Fibroblast of peridontal ligament (primary cell): Measurements from ENCODE around the gene GRAP.

Source experiments
- DNase-seq: peaks from one replicate; pipeline ENCODE4 v3.0.0-alpha.2; 2010; ENCODE audit errors: extremely low read depth

The GRAP gene

DNA sequence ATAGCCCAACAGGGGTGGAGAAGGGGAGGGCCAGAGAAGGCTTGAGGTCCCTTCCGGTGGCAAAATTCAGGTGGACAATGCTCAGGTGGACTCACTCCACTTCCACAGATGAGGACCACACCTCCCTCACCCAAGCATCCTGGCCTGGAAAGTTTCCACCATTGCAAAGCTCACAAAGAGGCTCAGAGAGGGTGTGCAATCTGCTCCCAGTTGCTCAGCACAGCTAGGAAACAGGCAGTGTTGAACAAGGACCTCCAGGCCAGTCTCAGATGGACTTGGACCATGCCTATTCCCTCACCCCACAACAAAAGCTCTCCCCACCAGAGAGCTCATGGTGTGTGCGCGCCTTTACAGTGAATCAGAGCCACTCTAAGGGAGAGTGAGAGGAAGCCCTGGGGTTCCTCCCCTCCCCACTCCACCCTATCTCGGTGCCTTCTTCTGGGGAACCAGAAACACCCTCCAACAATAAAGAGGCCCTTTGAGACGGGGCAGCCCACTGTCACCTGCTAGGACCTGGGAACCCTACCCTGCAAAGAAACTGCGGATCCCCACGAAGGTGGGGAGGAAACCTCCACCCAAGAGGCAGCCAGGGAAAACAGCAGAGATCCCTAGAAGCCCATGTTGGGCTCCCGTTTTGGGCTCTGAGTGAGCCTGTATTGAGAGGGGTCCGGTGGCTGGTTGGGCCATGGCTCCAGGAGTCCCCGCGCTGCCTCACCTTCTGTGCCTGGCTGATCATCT, 43.8 kb downstream of the GRAP start:
- DNase-seq = peak; percentile 13

DNA sequence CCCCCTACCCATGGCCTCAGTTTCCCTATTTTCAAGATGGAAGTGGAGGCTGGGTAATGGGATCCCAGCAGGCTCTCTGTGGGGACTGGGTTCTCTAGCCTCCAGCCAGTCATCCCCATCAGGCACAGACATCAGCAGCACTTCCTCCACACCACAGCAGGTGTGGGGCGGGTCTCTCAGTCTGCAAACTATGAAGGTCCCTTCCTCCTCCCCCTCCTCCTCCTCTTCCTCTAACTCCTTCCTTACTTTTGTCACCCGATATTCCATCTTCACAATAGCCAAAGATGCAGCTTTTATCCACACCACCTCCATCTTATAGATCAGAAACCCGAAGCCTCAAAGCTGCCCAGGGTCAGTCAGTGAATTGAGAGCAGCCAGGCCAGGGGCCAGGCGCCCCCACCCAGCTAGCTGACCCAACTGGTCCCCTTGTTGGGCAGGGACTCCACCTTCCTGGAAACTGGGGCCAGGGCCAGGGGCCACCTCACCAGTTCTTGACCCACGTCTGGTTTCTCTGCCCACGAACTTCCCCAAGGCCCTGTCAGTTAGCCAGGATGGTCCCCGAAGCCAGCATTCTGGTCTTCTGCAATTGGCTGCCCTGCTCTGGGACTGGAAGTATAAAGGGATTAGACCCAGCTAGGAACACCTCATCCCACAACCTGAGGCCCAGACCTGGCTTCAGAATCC, 44.7 kb downstream of the GRAP start:
- DNase-seq = no peak

DNA sequence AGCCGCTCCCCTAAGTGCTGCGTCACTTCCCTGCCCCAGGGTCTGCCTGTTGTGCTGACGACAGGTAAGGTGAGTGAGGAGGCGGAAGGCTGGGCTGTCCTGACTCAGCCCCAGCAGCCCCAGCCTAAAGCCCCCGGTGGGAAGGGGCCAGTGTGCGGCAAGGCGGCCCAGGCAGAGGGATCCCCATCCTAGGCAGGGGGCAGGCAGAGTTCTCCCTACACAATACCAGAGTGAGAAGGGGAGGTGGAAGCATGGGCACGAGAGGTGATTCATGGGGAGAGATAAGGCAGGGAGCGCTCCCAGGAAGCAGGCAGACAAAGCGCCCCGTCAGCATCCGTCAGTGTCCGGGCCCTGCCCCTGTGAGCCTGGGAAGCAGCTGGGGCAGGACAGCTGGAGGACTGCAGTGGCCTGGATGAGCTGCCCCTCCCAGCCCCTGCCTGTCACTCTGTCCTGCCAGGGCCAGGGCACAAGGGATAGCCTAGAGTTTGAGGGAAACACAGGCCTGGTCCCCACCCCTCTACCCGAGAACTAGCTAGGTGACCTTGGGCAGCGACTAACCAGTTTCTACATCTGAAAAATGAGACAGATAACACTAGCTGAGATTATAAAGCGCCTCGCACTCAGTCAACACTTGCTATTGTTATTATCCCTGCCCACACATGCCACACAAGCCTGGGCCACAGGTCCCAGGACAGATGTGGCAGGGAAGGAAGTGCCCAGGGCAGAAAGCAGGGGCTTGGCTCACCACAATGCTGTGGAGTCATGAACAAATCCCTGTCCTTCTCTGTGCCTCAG, 46.0 kb downstream of the GRAP start:
- no peak for DNase-seq

DNA sequence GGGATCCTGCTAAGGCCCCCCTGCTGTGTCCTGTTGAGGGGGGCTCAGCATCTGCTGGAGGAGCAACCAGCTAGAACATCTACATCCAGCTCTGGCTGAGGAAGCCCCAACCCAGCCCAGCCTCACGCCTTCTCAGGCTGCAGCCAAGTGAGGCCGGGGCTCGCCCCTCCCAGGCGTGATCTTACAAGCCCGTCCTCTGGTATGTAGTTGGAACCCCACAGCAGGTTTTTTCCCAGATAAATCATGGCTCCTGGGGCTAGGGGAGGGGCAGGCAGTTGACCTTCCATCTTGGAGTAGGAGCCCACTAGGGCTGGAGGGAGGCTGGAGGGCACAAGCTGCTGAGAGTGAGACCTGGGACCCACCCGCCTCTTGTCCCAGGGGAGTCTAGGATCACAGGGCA, 46.8 kb downstream of the GRAP start:
- no peak for DNase-seq

DNA sequence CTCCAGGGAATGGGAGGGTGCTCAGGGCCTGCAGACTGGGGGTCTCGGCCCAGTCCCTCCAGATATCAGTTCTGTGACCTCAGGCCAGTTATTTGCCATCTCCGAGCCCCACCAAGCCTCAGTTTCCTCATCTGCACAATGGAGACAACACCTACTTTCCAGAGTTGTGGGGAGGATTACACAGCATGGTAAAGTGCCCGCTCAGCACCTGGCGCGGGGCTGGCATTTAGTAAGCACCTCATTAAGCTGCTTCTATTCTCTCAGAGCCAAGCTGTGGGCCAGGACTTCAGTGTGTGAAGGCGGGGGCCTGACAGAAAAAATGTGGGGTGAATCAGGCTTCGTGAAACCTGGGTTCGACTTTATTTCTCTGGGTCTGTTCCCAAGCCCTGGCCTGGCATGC, 47.4 kb downstream of the GRAP start:
- DNase-seq = no peak

DNA sequence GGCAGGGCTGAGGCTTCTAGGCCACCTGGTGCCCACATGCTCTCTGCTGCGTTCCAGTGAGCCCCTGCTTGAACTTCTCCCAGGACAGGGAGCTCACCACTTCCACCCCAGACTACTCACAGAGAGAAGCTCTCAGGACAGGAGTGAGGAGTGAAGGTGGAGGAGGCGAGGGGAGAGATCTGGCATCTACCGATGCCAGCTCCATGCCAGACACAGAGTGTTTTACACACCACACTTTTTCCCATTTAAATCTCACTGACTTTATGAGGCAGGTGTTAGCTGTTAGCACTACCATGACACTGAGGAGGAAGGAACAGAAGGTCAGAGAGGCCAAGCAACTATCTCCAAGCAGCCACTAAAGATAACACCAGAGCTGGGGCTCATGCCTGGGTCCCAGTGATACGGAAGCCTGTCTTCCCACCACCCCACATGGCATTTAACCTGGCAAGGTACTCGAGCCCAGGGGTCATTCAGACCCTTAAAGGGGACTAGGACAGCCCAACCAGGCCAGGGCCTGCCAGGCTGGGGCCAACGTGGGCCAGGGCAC, 49.0 kb downstream of the GRAP start:
- DNase-seq = no peak

DNA sequence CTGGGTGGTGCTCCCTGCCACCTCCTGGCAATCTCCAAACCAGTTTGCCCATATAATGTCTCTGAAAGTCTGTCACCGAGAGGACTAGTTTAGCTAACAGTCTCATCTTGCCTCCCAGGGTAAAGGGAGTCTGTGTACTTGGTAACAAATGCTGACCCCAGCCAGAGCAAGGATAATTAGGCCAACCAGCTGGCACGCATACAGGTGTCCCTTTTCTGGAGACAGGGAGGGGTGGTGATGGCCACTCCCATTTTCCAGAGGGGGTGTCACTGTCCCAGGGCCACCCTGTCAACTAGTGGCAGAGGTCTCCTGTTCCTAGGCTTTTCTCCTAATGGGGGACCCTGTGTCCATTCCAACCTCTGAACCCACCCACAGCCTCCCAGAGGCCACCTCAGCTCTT, 50.3 kb downstream of the GRAP start:
- no peak for DNase-seq

DNA sequence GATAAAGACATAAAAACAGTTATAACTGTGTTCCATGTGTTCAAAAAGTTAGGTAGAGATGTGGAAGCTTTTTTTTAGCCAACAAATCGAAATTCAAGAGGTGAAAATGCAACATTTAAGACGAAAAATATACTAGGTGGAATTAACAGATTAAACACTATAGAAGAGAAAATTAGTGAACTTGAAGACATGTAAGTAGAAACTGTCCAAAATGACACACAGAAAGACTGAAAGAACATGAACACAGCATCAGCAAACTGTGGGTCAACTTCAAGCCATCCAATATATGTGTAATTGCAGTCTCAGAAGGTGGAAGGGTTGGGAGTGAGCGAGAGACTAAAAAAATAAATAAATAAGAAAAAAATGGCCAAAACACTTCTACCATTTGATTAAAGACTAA, 51.5 kb downstream of the GRAP start:
- no peak for DNase-seq

DNA sequence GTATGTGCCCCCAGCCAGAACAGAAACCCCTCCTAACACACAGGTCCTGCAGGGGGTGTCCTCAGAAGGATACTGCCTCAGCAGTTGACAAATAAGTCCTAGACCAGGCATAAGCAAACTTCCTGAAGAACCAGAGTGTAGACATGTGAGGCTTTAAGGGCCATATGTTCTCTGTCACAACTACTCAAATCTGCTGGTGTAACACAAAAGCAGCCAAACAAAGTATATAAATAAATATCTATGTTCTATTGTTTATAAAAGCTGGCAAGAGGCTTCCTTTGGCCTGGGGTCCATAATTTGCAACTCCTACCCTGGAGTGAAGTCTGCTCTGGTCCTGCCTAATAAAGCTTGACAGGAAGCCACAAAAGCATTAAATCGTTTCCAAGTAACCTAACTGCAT, 52.1 kb downstream of the GRAP start:
- DNase-seq = no peak

DNA sequence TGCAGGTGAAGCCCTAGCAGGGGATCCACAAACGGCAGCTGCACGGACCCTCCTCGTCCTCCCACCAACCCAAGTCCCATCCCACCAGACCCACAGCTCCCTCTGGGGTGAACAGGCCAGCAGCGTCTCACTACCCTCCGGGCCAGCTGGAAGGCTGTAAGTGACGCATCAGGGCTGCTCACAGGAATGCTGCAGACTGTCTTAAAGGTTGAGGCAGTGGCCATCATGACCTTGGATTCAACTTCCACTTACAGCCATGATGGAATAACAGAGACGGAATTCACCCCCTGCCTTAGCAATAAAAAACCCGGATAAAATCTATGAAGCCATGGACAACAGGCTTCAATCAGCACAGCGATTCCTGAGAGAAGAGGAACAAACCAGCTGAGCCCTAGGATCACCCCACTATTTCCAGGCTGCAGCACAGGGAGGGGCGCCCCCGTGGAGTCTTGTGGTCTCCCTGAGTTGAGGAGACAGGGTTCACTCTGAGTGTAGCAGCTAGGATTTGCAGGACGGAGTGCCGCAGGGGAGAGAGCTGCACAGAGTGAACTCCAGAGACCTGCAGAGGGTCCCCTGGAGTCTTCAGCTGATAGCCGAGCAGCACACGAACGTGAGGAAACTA, 52.7 kb downstream of the GRAP start:
- DNase-seq = no peak

DNA sequence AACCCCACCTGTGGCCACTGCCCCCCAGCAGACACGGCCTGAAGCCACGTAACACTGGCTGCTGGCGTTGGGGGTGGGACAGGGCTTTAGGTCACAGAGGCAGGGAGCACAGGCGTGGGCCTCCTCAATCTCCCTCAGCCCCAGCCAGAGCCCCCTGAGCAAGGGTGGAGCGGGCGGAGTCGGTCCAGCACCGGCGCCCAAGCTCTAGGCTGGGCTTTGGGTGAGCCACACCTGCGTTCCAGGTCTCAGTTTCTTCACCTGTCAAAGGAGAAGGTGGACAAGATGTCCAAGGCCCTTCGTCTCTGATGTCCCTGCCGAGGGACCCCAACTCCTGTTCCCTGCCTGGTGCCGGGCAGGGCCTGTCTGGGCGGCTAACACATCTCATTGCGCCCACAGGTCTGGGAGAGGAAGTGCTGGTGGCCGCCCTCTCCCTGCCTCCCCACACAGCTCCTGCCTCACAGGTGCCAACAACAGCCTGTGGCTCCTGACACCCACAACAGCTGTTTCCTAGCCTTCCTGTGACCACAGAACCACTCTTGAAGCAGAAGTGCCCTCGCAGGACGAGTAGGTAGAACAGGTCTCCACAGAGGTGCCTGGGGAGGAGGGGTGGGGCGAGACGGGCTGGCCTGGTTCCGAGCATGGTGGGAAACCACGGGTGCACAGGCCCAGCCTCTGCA, 54.2 kb downstream of the GRAP start:
- DNase-seq = no peak

DNA sequence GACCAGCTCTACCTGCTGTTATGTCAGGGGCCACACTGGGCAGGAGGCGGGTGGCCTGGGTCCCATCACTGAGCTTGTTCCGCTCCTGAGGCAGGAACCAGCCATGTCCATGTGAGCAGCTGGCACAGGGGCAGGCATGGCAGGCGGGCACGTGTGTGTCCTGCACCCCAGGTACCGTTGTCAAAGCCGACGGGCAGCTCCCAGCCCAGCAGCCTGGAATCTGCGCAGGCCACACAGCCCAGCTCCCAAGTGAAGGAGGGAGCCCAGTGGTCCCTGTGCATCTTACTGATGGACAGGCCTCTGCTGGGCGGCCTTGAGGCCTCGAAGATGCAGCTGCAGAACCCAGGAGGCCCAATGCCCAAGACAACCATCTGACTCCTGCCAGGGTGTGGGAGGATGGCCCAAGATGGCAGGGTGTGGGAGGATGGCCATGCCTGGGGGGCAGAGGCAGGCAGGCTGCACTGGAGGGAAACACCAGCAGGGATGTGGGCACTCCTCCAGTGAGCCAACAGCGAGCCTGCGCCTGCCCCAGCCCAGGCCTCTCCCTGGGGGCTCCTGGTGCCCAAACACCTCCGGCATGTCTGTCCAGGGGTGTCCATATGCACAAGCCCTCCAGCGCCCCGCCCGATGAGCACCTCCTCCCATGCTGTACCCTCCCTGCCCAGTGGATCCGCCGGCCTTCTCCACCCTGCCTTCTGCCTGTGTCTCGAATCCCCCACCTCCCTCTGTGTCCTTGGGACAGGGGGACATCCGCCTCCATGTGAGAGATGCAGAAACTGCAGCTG, 55.0 kb downstream of the GRAP start:
- DNase-seq = no peak

DNA sequence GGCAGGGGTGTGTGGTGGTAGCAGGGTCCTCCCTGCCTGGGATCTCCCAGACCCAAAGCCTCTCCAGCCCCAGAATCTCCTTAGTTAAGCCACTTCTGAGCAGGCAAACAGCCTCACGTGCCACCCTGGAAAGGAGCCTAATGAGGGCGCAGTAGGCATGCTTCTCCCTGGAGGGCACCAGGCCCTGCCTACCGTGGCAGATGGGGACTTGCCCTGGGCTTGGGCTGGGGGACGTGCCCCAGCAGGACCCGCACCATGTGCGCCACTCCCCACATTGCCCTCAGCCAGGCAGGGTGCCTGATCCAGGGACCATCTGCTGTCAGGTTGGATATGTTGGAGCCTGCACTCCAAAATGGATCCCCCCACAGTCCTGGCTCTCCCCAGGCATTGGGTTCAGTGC, 56.4 kb downstream of the GRAP start:
- no peak for DNase-seq

DNA sequence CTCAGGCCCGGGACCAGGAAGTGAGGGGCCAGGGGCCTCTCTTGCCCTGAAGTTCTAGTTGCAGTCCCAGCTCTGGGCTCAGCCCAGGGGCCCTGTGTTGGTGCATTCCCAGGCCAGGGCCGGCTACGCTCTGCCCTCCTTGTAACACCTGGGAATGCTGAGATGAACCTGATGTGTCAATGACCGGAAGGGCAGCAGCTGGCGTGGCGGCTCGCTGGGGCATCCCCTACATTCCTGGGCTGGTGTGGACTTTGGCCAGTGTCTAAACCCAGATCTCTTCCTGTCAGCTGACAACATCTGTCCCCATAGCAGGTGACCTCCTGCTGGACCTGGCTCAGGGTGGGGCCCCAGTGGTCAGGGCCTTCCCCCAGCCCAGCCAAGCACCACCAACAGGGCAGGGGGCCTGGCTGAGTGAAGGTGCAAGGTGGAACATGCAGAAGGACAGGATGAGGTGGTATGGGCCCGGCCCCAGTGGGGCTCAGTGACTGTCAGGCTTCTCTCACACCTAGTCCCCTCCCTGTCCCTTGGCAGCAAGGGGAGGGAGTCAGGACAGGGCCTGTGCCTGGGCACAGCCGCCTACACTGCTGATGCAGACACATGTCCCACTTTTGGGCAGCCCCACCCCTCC, 58.1 kb downstream of the GRAP start:
- no peak for DNase-seq

DNA sequence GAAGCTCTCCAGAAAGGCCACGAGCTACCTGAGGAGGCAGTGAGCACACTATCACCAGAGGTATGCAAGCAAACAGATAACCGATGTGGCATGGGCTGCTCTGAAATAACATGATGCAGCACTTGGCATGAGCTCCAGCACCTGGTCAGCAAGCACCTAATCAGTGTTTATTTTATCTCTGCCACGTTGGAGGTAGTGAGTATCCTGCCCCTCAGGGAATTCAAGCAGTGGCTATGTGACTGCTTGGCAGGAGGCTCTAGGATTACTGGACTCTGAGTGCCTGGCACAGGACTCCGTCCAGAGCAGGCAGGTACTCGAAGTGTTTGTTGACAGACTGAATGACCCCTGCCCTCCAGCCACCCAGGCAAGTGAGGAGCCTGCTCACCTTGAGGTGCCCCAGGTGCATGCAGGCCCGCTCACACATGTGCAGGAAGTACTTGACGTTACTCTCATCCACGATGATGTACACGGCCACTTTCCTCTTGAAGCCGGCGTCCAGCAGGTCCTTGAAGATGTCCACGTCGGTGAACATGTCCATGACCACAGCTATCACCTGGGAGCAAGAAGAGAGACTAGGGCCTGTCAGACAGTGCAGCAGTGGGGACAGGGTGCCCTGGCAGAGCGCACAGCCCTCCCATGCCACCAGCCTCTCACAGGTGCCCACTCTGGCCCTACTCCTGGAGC, 58.8 kb downstream of the GRAP start:
- no peak for DNase-seq

DNA sequence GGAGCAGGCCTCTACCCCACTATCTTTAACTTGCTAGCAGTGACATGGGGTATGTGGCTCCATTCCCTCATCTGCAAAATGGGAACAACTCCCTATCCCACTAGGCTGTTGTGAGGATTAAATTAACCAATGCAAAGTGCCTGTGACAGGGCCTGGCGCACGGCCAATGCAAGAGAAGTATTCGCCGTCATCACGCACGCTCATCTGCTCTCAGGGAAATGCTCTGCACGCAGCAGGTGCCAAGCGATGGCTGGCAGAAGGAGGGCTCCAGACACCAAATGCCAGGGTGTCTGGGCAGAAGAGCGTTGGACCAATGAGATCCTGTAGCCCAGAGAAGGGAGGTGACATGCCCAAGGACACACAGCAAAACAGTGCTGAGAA, 59.5 kb downstream of the GRAP start:
- DNase-seq = no peak

DNA sequence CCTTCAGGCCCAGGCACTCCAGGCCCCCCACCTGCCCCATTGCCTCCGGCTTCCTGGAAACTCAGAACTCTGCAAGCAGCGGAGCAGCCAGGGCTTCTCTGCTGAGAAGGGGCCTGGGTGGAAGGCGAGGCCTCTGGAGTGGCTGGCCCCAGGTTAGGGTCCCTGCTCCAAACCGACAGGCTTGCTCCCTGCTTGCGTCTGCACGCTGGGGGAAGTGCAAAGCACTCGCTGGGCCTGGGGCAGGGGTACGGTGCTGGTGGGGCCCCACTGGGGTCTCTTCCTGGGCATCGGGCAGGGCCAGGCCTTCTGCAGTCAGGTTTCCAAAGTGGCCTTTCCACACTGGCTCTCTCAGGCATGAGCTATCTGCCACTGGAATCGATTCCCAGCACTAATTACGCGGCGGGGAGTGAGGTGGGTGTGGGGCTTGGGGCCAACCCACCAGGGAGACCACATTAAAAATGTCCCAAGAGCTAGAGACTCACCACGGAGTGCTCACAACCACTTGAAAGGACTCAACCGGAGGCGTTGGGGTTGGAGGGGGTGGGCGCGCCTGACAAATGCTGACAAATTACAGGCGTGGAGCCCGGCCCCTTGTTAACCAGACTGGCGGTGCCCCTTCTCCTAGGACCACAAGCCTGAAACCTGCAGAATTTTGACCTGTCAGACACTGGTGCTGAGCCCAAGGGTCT, 60.1 kb downstream of the GRAP start:
- DNase-seq = no peak

DNA sequence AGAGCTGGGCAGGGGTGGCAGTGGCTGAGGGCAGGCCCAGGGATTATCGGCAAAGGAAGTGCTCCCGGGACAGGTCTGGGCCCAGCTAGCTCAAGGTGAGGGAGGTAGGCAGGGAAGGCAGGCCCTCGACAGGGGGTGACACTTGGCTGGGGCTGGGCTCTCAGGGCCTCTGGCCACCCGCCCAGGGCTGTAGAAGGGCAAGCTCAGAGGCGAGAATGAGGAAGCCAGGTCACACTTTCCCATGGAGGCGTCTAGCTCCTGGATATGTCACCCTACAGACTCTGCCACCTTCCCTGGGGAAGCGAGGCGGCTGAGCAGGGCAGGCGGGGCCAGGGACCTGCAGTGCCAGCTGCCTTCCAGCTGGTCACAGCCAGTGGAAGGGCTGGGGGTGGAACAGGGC, 61.3 kb downstream of the GRAP start:
- no peak for DNase-seq
